Lung (tissue), 12 donors: ENCODE results near the gene KDM3B. TPM values are rescaled to one million over a fixed set of nuclear protein-coding genes. Genes with fewer than 3 reads are reported as not detected.

ENCODE experiments used
- ATAC-seq: fragments of 200-7000 bp; cut with Tn5 transposase; one replicate; pipeline ENCODE4 v1.9.1; 2020; ENCODE audit warnings: moderate number of reproducible peaks; ENCODE audit not compliant: insufficient read depth, low FRiP score
- DNase-seq, 3 donors: peaks; one replicate each; pipeline ENCODE4 v3.0.0-alpha.2; 2013 to 2017
- H3K27ac ChIP-seq, 2 donors: one replicate each; pipeline ENCODE4 v1.5.1; 2013; ENCODE audit warnings: mild to moderate bottlenecking in 2 of 2, moderate library complexity in 2 of 2, control low read depth in 1 of 2, inconsistent platforms in 1 of 2, low read depth in 1 of 2, low read length in 1 of 2
- H3K27me3 ChIP-seq, 3 donors: one replicate each; pipeline ENCODE4 v1.5.1; 2013; ENCODE audit warnings: low read length in 2 of 3; ENCODE audit not compliant: control insufficient read depth in 3 of 3, insufficient read depth in 3 of 3
- H3K36me3 ChIP-seq, 4 donors: one replicate each; pipeline ENCODE4 v1.5.1; 2013; ENCODE audit warnings: low read length in 4 of 4, mild to moderate bottlenecking in 1 of 4, moderate library complexity in 1 of 4; ENCODE audit not compliant: control insufficient read depth in 4 of 4, insufficient read depth in 4 of 4
- H3K4me1 ChIP-seq, 5 donors: one replicate each; pipeline ENCODE4 v1.5.1; 2013; ENCODE audit warnings: low read length in 5 of 5, mild to moderate bottlenecking in 2 of 5, moderate library complexity in 1 of 5; ENCODE audit not compliant: control insufficient read depth in 5 of 5, insufficient read depth in 5 of 5
- H3K4me3 ChIP-seq: one replicate; pipeline ENCODE4 v1.5.1; 2013; ENCODE audit warnings: mild to moderate bottlenecking, control low read depth, moderate library complexity
- H3K9ac ChIP-seq, 2 donors: one replicate each; pipeline ENCODE4 v1.5.1; 2013; ENCODE audit warnings: low read length in 2 of 2, control low read depth in 1 of 2; ENCODE audit not compliant: insufficient read depth in 1 of 2
- H3K9me3 ChIP-seq, 4 donors: one replicate each; pipeline ENCODE4 v1.5.1; 2013; ENCODE audit warnings: low read length in 3 of 4, mild to moderate bottlenecking in 1 of 4, moderate library complexity in 1 of 4; ENCODE audit not compliant: control insufficient read depth in 4 of 4, insufficient read depth in 3 of 4
- CTCF ChIP-seq: IDR thresholded peaks from 2 replicates; pipeline ENCODE4 v1.5.1; 2012; ENCODE audit warnings: mild to moderate bottlenecking; ENCODE audit errors: control extremely low read depth, extremely low read depth
- WGBS, 2 donors: extraction: QIAGEN DNeasy Blood & Tissue Kit; methylation state at CpG; one replicate each; pipeline ENCODE4 v1.1.7; 2013; 5-methylcytosine and 5-hydroxymethylcytosine counted together
- polyA plus RNA-seq, 2 donors: library from polyadenylated mRNA; stranded (reverse); fragments of 200-250 nt; gene quantifications; one replicate each; pipeline ENCODE4 v1.2.1, GENCODE V29; 2013
- total RNA-seq, 2 donors: library from RNA; depleted of rRNA in 1 of 2; stranded (reverse); fragments of >200 nt in 1 of 2; gene quantifications; one replicate each; pipeline ENCODE4 v1.2.1, GENCODE V29; 2014 to 2021
- donor health status: control.
- donor health status: control.
- donor health status: Bipolar disorder and iron deficiency.
- donor health status: healthy.
- donor health status: DM: yes; HTN: yes; CAD: no.

KDM3B gene
- total and polyA plus RNA-seq, 4 donors = 17.7 to 92.7 (median 37.5) TPM

GRCh38 chr5:138457531-138458275 lies 105.2 kb downstream of the KDM3B start:
- 73 to 74% methylated on average over 12 of the region's 12 CpGs for WGBS, 2 donors
- no peak for DNase-seq

GRCh38 chr5:138458384-138458783 lies 105.9 kb downstream of the KDM3B start:
- peaks cover 2 to 21% (median 11%) of the 10 kb centered on the region in 5 donors for H3K4me1 ChIP-seq
- H3K9me3 ChIP-seq = no peaks in the 10 kb centered on the region
- H3K36me3 ChIP-seq = no peaks in the 10 kb centered on the region
- 20 to 32% methylated on average over 11 of the region's 11 CpGs for WGBS, 2 donors
- no peak for ATAC-seq
- H3K27me3 ChIP-seq = no peaks in the 10 kb centered on the region
- no peak overlapping the region for H3K4me3 ChIP-seq
- DNase-seq = peak; percentile 70 to 86 (median 74)
- H3K9ac ChIP-seq = no peak overlapping the region
- TF ChIP-seq CTCF = no peak
- no peak overlapping the region for H3K27ac ChIP-seq

More at GRCh38 chr5:138457531-138458275, 105.2 kb downstream of the KDM3B start:
- peak overlapping the region in 1 of 2 donors; percentile 33 for H3K9ac ChIP-seq
- ATAC-seq = no peak
- no peak overlapping the region for H3K27ac ChIP-seq
- H3K36me3 ChIP-seq = no peaks in the 10 kb centered on the region
- no peak overlapping the region for H3K4me3 ChIP-seq
- H3K9me3 ChIP-seq = no peaks in the 10 kb centered on the region
- TF ChIP-seq CTCF = no peak
- H3K27me3 ChIP-seq = no peaks in the 10 kb centered on the region
- peaks cover 0 to 21% (median 10%) of the 10 kb centered on the region in 5 donors for H3K4me1 ChIP-seq

DNA sequence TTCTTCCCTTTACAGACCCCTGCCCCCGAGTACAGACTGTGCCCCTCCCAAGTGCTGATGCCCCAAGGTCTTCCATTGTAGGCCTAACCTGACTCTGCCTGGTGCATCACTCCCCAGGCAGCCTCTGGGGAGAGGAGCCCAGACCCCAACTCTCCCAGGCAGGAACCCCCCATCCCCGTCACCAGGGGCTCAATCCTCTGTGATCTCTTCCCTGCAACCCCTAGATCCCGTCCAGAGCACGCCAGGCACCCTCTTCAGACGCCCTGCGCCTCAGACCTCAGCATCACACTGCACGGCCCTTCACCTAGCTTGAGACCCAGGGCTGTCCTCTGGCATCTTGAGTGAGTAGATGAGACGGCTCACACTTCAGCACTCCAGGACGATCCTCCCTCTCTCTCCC lies 106.4 kb downstream of the KDM3B start:
- 80 to 82% methylated on average over 9 of the region's 9 CpGs for WGBS, 2 donors
- Histone ChIP-seq H3K4me3 (no peak overlapping the region), H3K9me3 (no peaks in the 10 kb centered on the region), H3K36me3 (no peaks in the 10 kb centered on the region), H3K27me3 (no peaks in the 10 kb centered on the region), H3K9ac (no peak overlapping the region), H3K27ac (no peak overlapping the region), H3K4me1 (peaks cover 3 to 21% (median 12%) of the 10 kb centered on the region in 5 donors)
- DNase-seq (no peak), ATAC-seq (no peak)
- no peak for TF ChIP-seq CTCF
